Right ventricle myocardium inferior (tissue), 1 donor: Measurements from ENCODE around the gene CDK5. TPM values are rescaled to one million over a fixed set of nuclear protein-coding genes. Genes with fewer than 3 reads are reported as not detected.
"Not testable (repeated sequence)": the region's sequence is repeated elsewhere in the genome, so short reads cannot be mapped to it uniquely, and the experiment has no call there.

Experiments used
- ATAC-seq: fragments of 200-7000 bp; cut with Tn5 transposase; one replicate; pipeline ENCODE4 v1.9.1; 2020; ENCODE audit warnings: mild to moderate bottlenecking, moderate library complexity
- DNase-seq: peaks from one replicate; pipeline ENCODE4 v3.0.0; 2021; ENCODE audit errors: missing footprints
- intact Hi-C: fragments of 100-400 bp; cut with DNase I; formaldehyde crosslinking; loops from one replicate; pipeline ENCODE4 v1.11.0; 2022
- total RNA-seq: library from RNA; stranded (reverse); fragmentation: NEBNext Ultra II Directional; extraction: Animal tissue kit (Norgen Biotek cat#: 25700); gene quantifications from one replicate; pipeline ENCODE4 v1.2.1, GENCODE V29; 2021
- donor health status: DM: no; HTN: yes; CAD: no; lungs with severe emphysema.

CDK5 gene
- total RNA-seq, 1 donor from 2014 or later: 6.7 TPM

DNA sequence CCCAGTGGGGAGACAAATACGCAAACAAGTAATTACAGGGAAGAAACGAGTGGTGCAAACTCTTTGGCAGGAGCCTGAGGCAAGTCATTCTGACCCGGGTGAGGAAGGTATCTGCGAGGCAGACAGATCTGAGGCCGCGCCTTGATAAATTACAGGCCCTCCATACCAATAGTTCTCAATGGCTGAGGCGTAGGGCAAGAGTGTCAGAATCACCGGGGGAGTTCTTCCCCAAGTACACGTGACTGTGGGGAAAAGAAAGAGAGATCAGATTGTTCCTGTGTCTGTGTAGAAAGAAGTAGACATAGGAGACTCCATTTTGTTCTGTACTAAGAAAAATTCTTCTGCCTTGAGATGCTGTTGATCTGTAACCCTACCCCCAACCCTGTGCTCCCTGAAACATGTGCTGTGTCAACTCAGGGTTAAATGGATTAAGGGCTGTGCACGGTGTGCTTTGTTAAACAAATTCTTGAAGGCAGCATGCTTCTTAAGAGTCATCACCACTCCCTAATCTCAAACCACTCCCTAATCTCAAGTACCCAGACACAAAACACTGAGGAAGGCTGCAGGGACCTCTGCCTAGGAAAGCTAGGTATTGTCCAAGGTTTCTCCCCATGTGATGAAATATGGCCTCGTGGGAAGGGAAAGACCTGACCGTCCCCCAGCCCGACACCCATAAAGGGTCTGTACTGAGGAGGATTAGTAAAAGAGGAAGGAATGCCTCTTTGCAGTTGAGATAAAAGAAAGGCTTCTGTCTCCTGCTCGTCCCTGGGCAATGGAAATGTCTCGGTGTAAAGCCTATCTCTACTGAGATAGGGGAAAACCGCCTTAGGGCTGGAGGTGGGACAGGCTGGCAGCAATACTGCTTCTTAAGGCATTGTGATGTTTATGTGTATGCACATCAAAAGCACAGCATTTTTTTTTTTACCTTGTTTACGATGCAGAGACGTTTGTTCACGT lies 30.6 kb downstream of the CDK5 start:
- DNase-seq: peak; percentile 20
- intact Hi-C loops, ATAC-seq: not testable (repeated sequence)

GRCh38 chr7:151025924-151026671 lies 31.6 kb downstream of the CDK5 start:
- DNase-seq (peak; percentile 1), ATAC-seq (no peak)
- intact Hi-C loops: no loop called here

DNA sequence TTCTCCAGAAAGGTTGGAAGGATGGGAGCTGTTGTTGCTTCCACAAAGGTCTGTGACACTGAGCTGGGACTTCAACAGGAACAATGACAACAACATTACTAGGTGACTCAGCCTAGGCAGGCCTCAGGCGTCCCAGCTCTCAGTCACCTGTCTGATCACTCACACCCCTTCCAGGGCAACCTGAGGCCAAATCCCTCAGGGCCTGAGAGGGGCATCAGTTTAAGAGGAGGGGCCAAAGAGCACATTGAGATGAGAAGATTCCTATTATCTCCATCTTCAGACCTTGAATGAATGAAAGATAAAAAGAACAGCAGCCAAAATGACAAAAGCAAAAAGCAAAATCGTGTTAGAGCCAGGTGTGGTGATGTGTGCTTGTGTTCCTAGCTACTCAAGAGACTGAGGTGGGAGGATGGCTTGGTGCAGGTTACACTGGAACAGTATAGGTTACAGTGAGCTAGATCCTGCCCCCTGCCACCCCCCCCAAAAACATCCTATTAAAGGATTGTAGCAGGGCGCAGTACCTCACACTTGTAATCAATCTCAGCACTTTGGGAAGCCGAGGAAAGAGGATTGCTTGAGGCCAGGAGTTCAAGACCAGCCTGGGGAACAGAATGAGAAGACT lies 33.2 kb downstream of the CDK5 start, which contains the start of gene ATG9B:
TSS of gene ATG9B (minus strand) at position 60 of the 622 bp plus-strand sequence. CDS start 71 bp downstream, outside the sequence.
- ATAC-seq: no peak
- intact Hi-C loops: no loop called here
- no peak for DNase-seq

DNA sequence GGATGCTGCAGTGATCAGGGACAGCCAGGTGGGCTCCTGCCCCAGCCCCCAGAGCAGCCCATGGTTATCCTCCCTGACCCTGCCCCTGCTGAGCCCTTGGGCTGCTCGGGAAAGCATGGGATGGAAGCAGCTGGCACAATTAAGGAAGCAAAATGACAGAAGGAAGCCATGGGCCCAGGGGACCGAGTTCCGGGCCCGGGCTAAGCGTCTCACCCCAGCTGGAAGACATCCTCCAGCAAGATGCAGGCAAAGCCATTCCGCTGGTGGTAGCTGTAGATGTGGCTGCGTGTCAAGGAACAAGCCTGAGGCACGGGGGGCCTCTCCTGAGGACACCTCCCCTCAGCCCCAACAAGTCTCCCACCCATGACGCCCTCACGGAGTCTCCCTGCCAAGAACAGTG lies 34.5 kb downstream of the CDK5 start:
- DNase-seq (peak; percentile 31), ATAC-seq (no peak)
- intact Hi-C loops: no loop called here

- intact Hi-C loops: no loop called here
- DNase-seq: peak; percentile 49
Measured at GRCh38 chr7:151020231-151020630, 37.5 kb downstream of the CDK5 start.

GRCh38 chr7:151019130-151019447 lies 38.6 kb downstream of the CDK5 start:
- peak; percentile 40 for DNase-seq
- ATAC-seq: no peak
- intact Hi-C loops: no loop called here

More at GRCh38 chr7:151020231-151020630, 37.5 kb downstream of the CDK5 start:
- no peak for ATAC-seq

DNA sequence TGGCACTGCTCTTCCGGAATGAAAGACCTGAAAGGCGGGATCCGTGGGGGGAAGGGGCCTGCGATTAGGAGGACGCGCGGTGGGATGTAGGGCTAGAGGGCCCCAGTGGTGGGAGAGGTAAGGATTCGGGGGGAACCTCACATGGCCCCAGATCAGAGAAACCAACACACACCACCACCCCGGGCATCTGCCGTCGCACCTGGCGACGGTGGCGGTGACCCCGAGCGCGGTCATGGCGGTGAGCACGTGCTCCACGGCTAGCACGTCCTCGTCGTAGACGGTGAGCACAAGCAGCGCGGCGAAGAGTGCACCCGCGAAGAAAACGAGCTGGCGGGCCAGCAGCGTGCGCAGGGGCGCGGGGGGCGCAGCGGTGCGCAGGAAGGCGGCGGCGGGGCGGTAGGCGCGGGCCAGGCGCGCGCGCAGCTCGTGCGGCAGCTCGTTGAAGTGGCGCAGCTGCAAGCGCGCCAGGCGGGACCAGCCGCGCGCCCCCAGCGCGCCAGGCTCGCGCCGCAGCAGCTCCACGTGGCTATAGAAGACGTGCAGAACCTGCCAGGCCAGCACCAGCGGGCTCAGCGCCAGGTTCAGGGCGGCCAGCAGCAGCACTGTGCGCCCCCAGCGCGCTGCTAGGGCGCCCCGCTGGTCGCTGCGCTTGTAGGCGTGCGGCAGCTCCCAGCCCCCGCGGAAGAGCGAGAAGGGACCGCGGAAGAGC lies 39.1 kb downstream of the CDK5 start:
- ATAC-seq (peak; percentile 12), DNase-seq (no peak)
- intact Hi-C loops: no loop called here

DNA sequence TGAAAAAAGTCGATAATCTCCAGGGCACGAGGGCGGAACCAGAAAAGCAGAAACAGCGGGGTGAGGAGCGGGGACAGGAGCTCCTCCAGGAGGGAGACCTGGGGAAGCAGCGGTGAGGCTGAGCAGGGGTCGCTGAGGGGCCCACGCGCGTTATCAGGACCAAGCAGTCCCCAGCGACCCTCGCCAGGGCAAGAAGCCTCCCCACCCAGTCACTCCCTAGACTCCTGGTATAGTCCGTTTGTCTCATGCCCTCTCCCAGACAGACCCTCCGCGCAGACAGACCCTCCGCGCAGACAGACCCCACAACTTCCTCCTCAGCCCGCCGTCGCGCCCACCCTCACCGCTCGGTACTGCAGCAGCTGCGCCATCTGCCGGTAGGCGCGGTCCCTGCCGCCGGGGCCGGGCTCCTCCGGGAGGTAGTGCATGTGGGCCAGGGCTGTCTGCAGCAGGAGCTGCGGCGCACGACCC lies 39.7 kb downstream of the CDK5 start:
- intact Hi-C loops: no loop called here
- DNase-seq: peak; percentile 84
- ATAC-seq: peak; percentile 68

DNA sequence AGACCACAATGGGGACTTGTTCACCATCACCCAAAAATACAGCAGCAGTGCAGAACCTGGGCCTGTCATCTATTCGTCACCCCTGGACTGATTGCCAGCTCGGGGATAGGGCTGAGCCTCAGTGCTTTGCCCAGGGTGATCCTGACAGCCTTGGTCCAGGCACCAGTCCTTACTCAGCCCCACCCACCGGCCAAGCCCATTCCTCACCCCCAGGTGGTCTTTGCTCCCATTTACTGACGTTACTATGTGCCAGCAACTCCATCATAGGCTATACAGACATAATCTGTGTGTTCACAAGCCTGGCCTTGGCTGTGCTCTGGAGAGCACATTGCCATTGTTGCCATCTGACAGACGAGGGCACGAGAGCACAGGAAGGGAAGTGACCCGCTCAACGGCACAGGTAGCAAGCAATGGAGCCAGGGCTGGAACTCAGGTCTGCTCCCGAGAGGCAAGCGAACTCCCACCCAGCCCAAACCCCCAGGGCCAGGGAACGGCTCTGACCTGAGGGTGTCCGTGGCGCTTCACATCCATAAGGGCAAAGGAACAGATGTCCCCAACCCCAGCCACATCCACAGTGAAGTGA lies 40.2 kb downstream of the CDK5 start:
- no peak for ATAC-seq
- peak; percentile 63 for DNase-seq
- intact Hi-C loops: no loop called here

- intact Hi-C loops: no loop called here
- peak; percentile 13 for DNase-seq
- ATAC-seq: no peak
Measured at GRCh38 chr7:151016942-151017341, 40.8 kb downstream of the CDK5 start.

DNA sequence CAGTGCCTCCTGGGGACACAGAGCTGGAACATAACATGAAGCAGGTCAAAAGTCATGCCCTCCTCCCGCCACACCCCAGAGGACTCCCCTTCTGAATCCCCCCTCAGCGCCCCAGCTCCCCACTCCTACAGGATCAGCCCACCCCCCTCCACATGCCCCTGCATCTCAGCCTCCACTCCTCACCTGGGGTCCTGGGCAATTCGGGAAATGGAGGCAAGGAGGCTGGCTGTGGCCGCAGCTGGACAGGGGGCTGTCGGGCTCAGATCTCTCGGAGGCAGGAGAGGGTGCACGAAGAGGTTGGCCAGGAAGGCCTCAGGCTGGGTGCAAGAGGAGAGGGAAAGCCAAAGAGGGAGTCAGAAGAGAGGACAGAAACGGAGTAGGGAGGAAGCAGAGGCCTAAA lies 41.2 kb downstream of the CDK5 start:
- intact Hi-C loops: no loop called here
- ATAC-seq: no peak
- DNase-seq: peak; percentile 48

DNA sequence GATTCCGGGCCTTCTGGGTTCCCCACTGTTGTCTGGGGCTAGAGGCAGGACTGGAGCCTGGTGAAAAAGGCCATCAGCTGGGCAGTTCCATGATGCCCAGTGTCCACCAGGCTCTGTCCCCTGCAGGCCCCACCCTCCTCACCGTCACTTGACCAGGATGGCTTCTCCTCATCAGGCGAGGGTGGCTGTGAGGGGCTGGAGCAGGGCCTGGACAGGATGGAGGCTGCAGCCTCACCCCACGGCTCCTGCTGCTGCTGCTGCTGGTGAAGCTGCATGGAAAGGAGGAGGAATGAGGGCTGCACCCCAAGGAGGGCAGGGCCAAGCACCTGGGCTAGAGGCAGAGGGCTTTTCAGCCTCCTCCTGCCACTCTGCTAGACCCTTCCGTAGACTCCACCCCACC lies 41.7 kb downstream of the CDK5 start:
- intact Hi-C loops: no loop called here
- peak; percentile 46 for DNase-seq
- no peak for ATAC-seq

DNA sequence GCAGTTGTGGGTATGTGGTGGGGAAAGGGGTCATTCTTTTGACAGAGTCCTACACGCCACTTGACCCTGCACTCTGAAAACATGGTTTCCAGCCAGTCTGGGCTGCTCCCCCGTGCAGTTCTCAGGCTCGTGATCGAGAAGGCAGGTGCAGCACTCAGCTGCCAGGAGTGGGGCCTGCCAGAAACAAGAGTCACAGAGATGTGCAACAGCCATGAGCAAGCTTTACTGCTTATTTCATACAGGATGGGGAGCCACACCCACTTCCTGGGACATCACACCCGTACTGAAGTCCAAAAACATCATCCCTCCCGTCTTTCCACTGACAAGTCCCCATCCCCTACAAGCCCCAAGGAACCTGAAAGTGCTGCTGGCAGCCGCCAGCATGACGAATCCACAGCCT lies 42.7 kb downstream of the CDK5 start:
- DNase-seq (peak; percentile 43), ATAC-seq (no peak)
- intact Hi-C loops: no loop called here

DNA sequence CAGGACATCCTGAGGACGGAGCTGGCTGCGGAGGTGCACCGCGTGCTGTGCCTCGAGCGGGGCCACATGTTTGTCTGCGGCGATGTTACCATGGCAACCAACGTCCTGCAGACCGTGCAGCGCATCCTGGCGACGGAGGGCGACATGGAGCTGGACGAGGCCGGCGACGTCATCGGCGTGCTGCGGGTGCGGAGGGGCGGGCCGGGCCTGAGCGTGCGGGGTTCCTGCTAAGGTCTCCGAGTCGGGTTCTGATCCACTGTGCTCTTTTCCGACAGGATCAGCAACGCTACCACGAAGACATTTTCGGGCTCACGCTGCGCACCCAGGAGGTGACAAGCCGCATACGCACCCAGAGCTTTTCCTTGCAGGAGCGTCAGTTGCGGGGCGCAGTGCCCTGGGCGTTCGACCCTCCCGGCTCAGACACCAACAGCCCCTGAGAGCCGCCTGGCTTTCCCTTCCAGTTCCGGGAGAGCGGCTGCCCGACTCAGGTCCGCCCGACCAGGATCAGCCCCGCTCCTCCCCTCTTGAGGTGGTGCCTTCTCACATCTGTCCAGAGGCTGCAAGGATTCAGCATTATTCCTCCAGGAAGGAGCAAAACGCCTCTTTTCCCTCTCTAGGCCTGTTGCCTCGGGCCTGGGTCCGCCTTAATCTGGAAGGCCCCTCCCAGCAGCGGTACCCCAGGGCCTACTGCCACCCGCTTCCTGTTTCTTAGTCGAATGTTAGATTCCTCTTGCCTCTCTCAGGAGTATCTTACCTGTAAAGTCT lies 43.8 kb downstream of the CDK5 start:
- intact Hi-C loops: no loop called here
- DNase-seq (peak; percentile 91), ATAC-seq (peak; percentile 29)

DNA sequence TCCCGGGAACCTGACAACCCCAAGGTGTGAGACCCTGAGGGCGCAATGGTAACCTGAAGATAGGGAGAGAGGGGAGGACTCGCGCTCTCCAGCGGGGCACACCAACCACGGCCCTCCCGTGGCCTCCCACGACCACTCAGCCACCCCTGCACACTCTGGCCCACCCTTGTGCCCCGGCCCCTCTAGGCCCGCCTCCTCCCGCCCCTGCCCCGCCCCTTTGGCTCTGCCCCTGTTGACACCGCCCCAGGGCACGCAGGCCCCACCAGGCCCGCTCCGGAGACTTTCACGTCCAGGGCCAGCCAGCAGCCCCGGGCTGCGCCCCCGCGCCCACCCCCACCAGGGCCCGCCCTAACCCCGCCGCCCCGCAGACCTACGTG lies 44.4 kb downstream of the CDK5 start:
- peak; percentile 19 for ATAC-seq
- no peak for DNase-seq
- intact Hi-C loops: no loop called here

DNA sequence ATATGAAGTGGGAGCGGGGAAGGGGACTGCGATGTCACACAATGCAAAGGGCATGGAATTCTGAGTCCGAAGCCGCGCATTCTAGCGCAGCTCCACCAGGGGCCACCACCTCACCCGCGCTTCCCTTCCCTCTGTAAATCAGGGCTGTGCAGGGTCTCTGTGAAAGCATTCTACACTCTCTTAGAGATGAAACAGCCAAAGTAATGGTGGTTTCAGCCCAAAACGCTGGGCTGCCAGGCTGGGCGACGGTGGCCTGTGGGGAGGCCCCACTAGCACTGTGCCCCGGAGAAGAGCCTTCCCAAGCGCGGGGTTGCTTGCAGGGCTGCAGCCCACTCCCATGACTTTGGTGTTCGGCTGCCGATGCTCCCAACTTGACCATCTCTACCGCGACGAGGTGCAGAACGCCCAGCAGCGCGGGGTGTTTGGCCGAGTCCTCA lies 44.8 kb downstream of the CDK5 start:
- DNase-seq: peak; percentile 58

DNA sequence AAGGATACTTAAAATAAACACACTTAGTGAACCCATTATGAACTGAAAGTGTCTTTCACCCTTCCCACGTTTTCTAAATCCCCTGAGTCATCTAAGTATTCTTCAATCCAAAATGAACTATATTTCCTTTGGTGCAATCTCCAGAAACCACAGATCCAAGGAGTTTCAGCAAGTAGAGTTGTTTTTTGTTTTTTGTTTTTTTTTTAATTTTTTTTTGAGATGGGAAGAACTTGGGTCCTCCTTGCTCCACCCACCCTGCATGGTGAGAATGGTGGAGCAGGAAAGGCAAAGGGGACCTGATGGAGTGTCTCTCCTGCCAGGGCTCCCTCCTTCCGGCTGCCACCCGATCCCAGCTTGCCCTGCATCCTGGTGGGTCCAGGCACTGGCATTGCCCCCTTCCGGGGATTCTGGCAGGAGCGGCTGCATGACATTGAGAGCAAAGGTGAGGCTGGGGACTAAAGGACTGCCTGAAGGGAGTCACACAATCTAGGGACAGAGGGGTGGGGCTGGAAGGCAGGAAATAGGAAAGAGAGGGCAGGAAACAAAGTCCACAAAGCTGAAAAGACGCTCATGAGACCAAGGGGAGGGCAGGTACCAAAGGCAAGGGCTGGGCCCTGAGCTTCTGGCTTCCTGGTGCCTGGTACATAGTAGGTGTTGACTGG lies 45.5 kb downstream of the CDK5 start:
- DNase-seq (peak; percentile 30), ATAC-seq (no peak)
- intact Hi-C loops: no loop called here

More for the DNA sequence above, 44.8 kb downstream of the CDK5 start:
- ATAC-seq: no peak
- intact Hi-C loops: no loop called here
